Measurements from ENCODE around the gene ADA.
"Not testable (repeated sequence)": the region's sequence is repeated elsewhere in the genome, so short reads cannot be mapped to it uniquely, and the experiment has no call there.

Gene ADA

DNA sequence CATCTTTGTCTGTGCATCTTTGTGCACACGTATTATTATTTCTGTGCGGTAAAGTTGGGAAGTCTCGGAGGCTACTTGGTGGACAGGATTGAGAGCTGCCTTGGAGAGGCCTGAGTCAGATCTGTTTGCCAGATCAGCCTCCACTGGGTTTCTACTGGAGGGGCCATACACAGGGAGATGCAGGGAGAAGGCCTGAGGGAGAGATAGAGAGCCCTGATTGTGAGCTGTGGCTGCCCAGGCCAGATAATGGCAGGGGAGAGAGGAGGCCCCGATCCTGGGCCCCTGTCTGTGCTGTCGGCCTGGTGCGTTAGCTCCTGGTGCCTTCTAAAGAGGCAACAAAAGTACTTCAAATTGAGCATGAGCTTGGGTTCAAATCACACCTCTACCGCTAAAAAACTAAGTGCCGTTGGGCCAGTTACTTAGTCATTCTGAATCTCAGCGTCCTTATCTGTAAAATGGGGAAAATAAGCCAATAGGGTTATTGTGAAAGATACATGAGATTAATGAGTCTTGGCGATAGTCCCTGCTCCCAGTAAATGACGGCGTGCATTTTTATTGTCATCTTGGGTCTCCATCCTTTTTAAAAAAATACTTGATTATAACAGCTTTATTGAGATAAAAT is 27.6 kb upstream of the ADA start:
- no peak for DNase-seq (ENCODE audit: low read depth in 3 of 3, low spot score in 1 of 3)

DNA sequence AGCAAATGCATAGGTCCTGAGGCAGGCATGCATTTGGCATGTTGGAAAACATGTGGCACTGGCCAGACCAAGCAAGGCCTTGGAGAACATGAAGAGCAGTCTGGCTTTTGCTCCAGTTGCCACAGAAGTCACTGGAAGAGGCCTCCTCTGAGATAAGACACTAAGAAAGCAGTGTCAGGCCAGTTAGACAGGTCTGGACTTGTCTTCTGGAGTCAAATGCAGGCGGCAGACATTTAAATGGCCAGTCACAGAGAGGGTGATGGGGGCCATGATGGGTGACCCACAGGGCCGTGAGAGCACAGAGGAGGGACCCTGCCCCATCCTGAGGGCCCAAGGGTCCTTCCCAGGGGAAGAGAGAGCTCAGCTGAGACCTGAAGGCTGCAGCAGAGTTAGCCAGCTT is 26.7 kb upstream of the ADA start:
- no peak for DNase-seq (ENCODE audit: low read depth in 3 of 3, low spot score in 1 of 3)

DNA sequence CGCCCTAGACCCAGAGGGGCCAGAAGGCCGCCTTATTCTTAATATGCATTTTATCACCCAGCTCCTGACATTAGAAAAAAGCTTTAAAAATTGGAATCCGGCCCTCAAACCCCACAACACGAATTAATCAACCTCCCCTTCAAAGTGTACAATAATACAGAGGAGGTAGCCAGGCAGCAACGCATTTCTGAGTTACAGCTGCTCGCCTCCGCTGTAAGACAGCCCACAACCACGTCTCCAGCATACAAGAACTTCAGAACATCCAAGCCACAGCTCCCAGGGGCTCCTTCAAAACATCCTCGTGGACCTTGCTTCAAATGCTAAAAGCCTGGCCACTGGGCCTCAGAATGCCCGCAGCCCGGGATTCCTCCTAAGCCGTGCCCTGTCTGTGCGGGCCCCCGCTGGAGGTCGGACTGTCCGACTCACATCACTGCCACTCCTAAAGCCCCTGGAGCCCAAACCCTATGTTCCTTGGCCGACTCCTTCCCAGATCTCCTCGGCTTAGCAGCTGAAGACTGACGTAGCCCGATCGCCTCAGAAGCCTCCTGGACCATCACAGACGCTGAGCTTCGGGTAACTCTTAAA is 20.9 kb upstream of the ADA start:
- DNase-seq (ENCODE audit: low read depth in 3 of 3, low spot score in 1 of 3), result not testable (repeated sequence)

DNA sequence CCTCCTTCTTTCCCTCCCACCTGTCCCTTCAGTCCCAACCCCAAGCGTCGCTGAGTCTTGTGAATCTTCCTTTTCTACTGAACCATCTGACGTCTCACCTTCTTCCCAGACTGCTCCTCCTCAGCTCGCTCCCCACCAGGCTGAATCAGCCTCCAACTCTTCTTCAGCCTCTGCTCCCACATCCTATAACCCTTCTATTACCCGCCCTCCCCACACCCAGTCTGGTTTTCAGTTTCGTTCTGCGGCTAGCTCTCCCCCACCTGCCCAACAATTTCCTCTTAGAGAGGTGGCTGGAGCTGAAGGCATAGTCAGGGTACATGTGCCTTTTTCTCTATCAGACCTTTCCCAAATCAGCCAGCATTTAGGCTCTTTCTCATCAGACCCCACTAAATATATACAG is 20.0 kb upstream of the ADA start:
- DNase-seq (ENCODE audit: low read depth in 3 of 3, low spot score in 1 of 3), result peak; percentile 23 to 47 (median 43)

DNA sequence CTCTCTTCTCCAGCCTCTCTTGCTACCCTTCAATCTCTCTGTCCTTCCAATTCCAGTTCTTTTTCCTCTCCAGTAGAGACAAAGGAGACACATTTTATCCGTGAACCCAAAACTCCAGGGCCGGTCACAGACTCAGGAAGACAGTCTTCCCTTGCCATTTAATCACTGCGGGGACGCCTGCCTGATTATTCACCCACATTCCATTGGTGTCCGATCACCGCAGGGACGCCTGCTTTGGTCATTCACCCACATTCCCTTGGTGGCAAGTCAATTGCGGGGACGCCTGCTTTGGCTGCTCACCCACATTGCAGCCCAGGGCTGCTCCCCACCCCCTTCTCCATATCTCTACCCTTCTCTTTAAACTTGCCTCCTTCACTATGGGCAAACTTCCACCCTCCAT is 19.4 kb upstream of the ADA start:
- not testable (repeated sequence) for DNase-seq (ENCODE audit: low read depth in 3 of 3, low spot score in 1 of 3)

DNA sequence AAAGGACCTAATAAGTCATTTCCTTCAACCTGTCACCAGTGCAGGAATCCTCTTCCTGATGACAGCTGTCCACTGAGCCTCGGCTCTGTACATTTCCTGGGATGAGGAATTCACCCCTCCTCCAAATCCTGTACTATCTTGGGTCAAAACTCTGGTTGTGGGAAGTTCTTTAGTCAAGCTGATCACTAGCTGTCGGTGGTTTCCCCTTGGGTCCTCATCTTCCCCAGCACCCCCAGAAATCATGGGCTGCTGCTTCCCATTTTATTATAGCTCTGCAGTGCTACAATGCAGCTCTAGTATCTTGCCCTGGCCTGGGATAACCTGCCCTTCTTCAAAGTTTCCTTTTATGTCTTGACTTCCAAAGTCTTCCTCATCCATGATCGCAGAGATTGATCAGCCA is 14.6 kb upstream of the ADA start:
- DNase-seq (ENCODE audit: low read depth in 3 of 3, low spot score in 1 of 3), result no peak

DNA sequence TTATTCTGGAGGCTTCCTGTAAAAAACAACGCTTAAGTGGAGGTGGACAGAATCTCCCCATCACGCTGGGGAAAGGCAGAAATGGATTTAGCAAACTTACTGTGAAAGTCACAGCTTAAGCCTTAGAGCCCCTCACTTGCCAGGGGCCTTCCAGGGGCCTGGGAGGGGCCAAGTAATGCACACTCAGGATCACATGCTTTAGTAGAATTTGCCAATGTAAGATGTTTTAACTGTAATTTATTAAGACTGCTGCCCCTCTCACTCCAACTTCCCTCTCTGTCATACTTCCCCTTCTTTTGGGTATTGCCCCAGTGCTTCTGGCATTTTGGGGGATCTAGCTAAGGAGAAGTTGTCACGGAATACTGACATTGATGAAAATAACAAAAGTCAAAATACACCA is 12.6 kb upstream of the ADA start:
- no peak for DNase-seq (ENCODE audit: low read depth in 3 of 3, low spot score in 1 of 3)

DNA sequence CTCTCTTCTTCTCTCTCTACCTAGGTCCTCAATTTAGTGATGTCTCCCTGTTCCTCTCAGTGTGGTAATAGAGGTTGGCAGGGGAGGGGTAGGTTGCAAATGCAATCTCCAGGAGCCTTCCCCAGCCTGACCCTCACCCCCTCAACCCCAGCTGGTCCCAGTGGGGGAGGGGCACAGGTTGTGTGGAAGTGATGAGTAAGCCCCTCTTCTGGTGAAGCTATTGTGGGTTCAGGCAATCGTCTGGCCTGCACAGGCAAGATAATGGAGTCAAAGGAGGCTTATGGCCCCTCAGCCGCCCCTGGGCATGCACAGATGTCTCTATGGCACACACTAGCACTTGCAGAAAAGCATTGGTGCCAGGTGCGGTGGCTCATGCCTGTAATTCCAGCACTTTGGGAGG is 10.8 kb upstream of the ADA start:
- no peak for DNase-seq (ENCODE audit: low read depth in 3 of 3, low spot score in 1 of 3)

DNA sequence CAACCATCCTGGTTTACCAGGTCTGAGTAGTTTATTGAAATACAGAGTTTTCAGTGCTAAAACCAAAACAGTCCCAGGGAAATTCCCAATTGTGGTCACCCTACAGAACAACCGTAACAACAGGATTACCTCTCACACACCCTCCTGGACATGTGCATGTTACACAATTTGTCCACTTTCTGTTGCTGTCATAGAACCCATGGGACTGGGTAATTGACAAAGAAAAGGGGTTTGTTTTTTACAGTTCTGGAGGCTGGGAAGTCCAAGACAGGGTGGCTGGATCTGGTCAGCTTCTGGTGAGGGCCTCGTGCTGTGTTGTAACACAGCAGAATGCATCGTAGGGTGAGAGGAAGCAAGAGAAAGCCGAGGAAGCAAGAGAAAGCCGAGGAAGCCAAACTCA is 9.1 kb upstream of the ADA start:
- DNase-seq (ENCODE audit: low read depth in 3 of 3, low spot score in 1 of 3), result no peak

DNA sequence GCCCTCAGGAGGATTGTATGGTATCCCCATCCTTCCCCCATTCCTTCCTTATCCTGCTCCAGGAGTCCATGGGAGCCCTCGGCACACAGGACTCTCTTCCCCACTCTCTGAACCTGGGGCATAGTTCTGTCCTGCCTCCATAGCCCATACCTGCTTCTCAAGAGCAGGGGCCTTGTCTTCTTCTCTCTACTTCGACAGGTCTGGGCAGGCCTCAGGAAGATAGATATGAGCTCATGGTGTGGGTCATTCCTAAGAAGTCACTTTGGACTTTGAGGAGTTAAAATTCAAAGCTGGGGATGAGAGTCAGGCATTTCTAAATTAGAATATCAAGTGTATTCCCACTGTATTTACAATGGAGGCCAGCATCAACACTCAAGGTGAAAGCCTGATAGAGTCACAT is 8.4 kb upstream of the ADA start:
- DNase-seq (ENCODE audit: low read depth in 3 of 3, low spot score in 1 of 3), result no peak

DNA sequence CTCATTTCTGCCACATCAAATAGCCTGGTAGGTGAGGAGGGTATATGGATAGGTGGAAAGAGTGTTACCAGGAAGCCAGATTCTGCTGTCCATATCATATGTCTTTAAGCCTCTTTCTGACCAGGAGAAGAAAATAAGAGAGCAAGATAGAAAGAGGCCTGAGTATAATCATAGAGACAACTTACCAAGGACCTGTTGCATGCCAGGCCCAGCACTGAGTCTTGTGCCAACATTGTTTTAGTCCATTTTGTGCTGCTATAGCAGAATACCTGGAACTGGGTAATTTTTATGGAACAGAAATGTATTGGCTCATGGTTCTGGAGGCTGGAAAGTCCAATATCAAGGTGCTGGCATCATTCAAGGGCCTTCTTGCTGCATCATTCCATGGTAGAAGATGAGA is 7.3 kb upstream of the ADA start:
- DNase-seq (ENCODE audit: low read depth in 3 of 3, low spot score in 1 of 3), result no peak

DNA sequence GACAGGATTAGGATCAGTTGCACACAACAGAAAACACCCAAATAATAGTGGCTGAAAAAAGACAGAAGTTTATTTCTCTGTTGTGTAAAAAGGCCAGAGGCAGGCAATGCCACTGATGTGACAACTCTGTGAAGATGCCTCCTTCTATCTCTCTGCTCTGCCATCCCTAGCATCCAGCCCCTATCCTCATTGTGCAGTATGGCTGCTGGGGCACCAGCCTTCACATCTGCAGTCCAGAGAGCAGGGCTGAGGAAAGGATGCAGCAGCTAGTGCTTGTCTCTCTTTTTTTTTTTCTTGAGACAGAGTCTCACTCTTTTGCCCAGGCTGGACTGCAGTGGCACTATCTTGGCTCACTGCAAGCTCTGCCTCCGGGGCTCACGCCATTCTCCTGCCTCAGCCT is 6.4 kb upstream of the ADA start:
- no peak for DNase-seq (ENCODE audit: low read depth in 3 of 3, low spot score in 1 of 3)

DNA sequence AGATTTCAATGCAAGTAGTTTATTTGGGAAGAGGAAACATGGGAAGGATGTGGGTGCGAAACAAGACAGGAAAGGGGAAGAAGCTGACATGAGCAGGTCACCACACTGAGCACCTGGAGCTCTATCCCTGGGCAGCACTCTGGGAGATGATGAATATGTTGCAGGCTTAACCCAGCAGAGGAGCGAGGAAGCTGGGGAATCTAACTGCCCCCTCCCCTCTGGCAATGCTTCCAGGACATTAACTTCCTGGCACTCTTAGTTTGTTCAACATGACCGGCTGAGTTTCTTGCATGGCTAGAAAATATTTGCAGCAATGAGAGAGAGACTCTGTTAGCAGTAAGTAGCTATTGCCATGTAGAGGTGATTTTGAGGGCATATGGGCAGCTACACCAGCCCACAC is 4.9 kb upstream of the ADA start:
- DNase-seq (ENCODE audit: low read depth in 3 of 3, low spot score in 1 of 3), result no peak

DNA sequence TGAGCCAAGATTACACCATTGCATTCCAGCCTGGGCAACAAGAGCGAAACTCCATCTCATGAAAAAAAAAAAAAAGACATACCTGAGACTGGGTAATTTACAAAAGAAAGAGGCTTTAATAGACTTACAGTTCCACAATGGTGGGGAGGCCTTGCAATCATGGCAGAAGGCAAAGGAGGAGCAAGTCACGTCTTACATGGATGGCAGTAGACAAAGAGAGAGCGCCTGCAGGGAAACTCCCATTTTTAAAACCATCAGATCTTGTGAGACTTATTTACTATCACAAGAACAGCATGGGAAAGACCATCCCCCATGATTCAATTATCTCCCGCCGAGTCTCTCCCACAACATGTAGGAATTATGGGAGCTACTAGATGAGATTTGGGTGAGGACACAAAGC is 2.7 kb upstream of the ADA start:
- DNase-seq (ENCODE audit: low read depth in 3 of 3, low spot score in 1 of 3), result not testable (repeated sequence)

DNA sequence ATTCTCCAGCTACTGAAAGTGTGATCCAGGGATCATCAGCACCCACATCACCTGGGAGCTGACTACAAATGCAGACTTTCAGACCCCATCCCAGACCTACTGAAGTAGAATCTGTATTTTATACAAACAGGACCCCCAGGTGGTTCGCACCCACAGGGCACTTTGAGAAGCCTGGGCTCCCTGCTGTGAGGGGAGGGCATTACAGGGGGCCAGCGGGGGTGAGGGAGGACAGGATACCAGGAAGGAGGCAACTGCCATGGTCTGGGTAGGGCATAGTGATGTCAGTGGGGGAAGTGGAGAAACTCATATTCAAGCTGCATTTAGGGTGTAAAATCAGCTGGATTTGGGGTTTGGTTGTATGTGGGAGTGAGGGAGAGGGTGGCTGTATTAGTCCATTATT is 2.0 kb upstream of the ADA start:
- no peak for DNase-seq (ENCODE audit: low read depth in 3 of 3, low spot score in 1 of 3)

DNA sequence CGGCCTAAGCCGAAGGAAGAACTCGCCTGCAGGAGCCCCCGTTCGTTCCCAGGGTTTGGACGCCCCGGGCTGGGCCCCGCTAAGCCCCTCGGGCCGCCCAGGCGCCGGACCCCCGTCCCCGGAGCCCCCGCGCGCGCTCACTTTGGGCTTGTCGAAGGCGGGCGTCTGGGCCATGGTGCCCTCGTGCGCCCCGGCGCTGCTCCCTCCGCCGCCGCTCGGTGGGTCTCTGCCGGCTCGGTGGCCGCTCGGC is 140 bp downstream of the ADA start:
- DNase-seq (ENCODE audit: low read depth in 3 of 3, low spot score in 1 of 3), result no peak

DNA sequence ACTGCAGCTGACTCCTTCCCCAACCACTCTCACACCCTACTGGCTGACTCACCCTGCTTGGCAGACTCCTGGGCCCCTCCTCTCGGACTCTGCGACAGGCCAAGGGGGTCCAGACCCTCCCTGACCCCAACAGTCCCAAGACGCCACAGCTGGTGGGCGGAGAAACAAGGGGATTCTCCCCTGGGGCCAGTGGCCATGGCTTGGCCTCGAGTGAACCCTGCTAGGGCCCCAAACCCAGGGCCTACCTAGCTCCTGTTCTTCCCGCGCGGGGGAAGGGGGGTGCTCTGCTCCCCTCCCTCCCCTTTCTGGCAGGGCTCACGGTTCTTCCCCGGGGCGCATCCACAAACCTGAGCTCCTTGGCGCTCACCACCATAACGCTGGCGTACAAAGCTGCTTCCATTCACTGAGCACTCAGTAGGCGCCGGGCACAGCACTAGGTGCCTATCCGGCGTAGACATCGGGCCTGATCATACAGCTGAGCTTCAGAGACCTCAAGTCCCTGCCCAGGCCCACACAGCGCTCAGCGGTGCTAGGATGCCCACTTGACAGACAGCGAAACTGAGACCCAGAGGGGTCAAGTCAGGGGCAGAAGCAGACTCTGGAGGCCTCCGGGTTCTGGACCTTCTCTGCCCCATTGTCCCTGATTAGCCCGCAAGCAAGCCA is 597 bp downstream of the ADA start:
- DNase-seq (ENCODE audit: low read depth in 3 of 3, low spot score in 1 of 3), result no peak

DNA sequence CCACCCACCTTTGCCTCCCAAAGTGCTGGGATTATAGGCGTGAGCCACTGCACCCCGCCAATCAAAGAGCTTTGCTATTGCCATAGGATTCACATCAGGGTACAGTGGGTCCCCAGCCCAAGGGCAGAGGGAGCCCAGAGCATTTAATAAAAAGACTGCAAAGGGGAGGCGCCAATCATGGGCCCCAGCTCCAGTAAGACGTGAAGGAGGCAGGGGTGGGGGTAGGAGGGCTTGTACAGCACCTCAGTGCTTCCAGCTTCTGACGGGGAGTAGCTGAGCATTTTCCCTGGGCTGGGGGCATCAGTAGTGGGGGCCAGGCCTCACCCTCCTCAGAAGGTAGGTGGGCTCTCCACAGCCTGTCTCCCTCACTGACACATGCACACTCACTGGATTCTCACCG is 1.5 kb downstream of the ADA start:
- DNase-seq (ENCODE audit: low read depth in 3 of 3, low spot score in 1 of 3), result no peak

DNA sequence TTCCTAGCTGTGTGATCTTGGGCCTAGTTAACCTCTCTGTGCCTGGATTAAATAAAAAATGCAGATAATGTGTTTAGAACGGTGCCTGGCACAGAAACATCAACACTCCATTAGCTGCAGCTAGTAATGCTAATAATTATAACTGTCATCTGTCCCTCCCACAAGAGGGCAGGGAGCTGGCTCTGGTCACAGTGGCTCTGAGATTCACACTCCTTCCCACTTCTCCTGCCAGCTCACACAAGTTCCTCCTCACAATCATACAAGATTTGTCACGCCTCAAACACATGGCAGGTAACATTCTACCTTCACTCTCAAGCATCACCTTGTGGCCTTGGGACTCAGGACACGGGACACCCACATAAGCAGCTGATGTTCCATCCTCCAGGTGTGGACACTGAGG is 2.4 kb downstream of the ADA start:
- no peak for DNase-seq (ENCODE audit: low read depth in 3 of 3, low spot score in 1 of 3)

DNA sequence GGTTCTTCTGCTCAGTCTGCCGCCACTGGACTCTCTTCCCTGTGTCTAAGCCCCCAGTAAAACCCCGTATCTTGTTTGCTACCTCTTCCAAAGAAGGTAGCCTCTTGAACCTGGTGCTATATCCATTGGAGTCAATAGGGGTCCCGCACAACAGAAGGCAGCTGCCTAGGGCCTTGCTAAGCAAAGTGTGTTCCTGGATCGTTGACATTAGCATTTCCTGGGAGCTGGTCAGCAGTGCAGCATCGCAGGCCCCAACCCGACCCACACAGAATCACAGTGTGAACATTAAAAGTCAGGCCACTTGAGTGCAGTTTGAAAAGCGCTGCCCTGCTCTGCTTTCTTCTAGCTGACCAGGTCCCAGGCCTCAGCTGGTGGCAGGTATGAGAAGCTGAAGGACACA is 2.9 kb downstream of the ADA start:
- no peak for DNase-seq (ENCODE audit: low read depth in 3 of 3, low spot score in 1 of 3)

DNA sequence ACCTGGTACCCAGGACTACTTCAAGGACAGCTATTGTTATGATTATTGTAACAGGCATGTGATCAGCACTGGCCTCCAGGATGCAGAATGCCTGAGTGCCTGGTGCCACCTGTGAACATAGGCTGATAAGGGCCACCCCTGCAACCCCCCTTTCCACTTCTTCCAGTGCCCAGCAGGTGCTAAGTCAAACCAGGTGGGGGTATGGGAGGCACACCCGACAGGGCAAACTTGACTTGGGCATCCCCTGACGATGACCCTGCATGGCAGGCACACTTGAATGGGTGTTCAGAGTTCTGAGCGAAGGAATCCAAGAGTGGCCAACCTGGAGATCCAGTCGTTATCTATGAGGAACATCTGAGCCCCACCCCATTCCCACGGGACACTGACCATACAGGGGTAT is 3.4 kb downstream of the ADA start:
- no peak for DNase-seq (ENCODE audit: low read depth in 3 of 3, low spot score in 1 of 3)

DNA sequence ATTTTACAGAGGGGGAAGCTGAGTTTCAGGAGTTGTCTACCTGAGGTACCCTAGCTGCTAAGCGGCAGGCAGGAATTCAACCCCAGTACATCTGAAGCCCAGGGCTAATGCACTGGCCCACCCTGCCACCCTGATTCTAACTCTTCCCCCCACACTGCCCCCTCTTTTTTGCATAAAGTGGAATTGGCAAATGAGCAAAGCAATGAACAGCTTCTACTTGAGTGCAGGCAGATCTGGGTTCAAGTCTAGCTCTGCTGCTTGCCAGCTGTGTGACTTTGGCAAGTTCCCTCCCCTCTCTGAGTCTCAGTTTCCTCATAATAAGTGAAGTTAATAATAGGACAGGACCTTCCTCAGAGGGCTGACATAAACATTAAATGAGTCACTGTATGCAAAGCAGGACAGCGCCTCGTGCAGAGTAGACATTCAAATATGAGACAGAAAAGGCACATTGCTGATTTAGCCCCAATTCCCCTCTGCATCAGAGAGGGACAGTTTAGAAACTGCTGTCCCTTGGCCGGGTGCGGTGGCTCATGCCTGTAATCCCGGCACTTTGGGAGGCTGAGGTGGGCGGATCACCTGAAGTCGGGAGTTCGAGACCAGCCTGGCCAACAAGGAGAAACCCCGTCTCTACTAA is 4.7 kb downstream of the ADA start:
- no peak for DNase-seq (ENCODE audit: low read depth in 3 of 3, low spot score in 1 of 3)

Data from stimulated activated CD4-positive, alpha-beta T cell treated with anti-CD3 and anti-CD28 coated beads, TNF-alpha, amount 100 ng/mL, for 1 hour (primary cell).